Left kidney (tissue), 2 donors: Measurements from ENCODE around the gene HOXA3. TPM values are rescaled to one million over a fixed set of nuclear protein-coding genes. Genes with fewer than 3 reads are reported as not detected.
A peak's percentile ranks its signal among the peaks of the same experiment; 100 is the strongest.

Experiments
- DNase-seq: peaks from one replicate; pipeline ENCODE4 v3.0.0-alpha.2; 2013
- polyA plus RNA-seq: library from polyadenylated mRNA; unstranded; fragments of 120-200 nt; gene quantifications from one replicate; pipeline ENCODE4 v1.2.1, GENCODE V29; 2013; ENCODE audit not compliant: insufficient read length

The HOXA3 gene
- polyA plus RNA-seq, 1 donor: 47.9 TPM

DNA sequence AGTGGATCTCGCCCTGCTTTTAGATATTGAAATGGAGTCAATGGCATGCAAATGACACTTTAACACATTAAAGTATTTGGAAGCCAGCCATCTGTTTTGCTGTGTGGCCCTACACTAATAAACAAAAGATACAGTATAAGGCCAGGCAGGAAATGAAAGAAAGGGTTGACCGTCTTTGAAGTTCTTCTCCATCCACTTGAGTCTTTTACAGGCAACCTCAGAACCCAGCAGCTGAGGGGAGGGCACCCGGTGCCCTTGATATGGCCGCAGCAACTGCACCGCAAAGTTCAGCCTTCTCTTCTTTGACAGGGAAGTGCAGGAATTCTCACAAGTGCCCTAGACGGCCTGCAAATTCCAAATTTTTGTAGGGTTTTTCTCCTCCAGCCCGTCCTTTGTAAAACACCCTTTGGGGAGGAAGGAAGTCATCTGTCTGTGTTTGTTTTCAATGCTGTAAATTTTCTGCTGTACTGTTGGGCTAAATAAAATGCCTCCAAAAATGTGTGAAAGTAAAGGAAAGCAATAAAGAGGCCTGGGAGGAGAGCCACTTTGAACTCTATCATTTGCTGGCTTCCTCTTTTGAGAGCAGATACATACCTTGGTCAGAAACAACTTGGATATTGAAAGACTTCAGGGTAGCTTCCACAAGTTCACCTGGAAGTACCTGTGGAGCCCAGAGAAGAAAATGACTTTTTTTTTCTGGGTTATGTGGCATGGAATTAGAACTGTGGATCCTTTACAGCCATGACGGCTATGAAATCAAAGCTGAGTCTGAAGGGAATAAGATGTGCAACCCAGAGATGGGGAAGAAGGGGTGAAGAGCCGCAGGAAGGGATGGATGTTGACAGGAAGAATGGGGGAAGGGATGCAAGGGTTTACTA, 60.2 kb downstream of the HOXA3 start:
- peak; percentile 61 for DNase-seq

DNA sequence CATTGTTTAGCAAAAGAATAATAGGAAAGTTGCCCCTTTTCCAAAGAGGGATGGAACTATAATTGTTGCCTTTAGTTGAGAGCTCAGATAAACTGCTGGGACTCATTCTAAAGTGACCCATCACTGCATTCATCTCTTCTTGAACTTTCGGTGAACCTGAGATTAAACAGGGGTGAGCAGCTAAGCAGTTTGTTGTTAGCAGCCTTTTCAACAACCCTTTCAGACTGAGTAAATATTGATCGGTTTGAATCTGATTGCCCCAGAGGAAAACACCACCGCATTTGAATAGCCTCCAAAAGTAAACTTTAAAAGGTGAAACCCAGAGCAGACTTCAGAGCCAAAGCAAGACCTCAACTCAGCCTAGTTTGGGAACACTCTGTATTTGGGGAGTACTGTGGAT, 61.3 kb downstream of the HOXA3 start:
- no peak for DNase-seq

DNA sequence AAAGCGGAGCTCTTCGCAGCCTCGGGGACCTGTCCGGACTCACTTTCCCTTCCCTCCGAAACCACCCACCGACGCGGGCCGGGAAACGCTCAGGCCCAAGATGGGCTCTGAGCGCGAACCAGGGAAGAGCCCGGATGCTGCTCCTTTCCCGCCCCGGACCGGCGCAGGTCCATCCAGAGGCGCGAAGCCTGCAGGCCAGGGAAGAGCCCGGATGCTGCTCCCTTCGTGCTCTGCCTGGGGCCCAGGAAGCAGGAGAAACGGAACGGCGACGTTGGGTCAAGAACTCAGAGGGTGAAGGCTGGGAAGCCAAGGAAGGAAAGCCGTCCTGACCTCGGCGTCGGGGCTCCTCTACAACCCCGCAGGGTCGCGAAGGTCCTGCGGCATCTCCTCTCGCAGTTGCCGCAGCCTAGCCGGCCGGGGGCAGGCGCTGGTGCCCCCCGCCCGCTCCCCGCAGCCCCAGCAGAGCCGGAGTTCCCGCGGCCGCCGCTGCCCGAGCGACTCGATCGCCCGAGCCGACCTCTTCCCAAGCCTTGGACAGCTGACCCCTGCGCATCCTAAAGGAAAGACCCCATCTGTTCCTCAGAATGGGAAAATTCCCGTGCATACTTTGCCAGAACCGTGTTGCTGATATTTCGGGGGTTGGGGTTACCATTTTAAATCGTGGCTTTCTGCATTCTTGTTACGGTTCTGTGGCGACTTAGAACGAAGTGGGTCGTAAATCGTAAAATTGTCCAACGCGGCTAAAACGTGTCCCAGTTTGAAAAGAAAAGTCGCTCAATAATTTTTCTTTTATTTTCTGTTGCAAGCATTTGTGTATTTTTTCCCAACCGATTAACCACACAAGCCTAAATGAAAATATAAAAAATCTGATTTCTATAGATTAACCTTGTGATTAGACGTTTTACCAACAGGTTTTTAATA, 64.1 kb downstream of the HOXA3 start:
- DNase-seq: no peak

DNA sequence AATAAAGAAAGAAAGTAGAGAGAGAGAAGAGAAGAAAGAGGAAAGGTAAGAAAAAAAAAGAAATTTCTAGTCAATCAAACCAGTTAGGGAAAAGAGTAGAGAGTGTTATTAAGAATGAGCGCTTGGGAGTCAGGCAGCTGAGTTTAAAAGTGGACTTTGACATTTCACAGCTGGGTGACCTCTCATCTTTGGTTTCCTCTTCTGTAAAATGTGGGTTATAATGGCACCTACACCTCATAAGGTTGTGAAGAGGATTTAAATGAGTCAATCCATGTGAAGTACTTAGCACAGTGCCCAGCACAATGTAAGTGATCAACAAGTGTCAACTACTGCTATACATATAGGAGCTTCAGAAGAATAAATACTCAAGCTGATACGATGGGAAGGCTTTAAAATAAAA, 68.7 kb downstream of the HOXA3 start:
- DNase-seq: no peak

DNA sequence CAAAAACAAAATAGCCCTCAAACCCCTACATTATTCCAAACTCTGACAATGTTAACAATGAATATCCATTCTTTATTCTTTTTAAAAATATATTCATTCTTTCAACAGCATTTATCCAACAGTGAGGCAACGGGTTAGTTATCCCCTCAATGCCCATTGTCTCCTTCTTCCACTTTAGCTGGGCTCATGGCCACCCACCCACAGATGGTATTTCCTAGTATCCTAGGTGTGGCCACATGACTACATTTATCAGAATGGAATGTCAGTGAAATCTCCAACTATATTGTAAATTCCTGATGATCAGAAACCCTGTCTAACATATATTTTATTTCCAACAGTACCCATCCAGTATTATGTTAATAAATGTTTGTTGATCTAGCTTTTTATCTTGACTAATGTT, 70.2 kb downstream of the HOXA3 start:
- DNase-seq: no peak

DNA sequence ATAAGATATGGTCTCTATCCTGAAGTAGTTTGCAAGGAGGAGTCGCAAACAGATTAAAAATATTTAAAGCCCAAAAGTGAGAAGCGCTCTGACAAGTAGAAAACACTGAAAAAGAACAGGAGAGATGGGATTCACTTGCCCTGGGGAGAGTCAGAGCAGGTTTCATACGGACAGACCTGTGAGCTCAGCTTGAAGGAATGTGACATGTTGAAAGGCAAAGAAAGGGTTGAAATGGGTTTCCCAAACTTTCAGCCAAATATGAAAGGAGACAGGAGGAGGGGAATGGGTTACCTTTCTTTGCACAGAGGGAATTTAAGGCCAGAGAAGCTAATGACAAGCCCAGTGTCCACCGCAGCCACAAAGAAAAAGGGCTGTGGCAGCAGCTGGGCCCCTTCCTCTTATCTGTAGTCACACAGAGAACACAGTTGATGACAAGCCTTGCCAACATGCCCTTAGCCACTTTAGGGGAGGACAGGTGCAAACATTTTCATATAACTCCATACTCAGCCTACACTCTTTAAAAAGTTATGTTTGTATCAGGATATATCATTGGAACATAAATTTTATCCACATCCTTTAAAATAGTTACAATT, 71.4 kb downstream of the HOXA3 start:
- no peak for DNase-seq

DNA sequence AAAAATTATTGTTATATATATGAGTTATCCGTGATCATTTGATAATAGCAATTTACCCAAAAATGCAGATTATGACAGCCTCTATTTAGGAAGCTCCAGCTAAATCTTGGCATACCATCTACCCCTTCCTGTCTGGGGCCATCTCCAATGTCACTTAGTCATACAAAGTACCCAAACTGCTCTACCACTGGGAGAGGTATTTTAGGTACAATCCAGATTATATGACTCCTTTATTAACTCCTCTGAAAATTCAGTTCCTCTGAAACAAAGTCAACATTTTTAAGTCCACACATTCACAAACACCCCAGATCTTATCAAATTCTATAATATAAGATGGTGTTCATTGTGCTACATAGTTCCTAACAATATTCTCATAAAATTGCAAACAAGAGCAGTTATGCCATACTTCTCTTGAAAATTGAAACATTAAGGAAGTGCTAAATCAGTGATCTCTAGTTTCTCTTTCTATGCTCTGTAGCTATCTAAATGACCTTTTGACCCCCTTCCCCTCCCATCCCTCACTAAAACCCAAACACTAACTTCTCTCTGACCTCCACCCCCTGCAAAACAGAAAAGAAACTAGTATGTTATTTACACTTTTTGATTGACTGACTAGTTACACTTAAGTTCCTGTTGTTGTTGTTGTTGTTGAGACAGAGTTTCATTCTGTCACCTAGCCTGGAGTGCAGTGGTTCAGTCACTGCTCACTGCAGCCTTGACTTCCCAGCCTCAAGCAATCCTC, 73.0 kb downstream of the HOXA3 start:
- DNase-seq: no peak

DNA sequence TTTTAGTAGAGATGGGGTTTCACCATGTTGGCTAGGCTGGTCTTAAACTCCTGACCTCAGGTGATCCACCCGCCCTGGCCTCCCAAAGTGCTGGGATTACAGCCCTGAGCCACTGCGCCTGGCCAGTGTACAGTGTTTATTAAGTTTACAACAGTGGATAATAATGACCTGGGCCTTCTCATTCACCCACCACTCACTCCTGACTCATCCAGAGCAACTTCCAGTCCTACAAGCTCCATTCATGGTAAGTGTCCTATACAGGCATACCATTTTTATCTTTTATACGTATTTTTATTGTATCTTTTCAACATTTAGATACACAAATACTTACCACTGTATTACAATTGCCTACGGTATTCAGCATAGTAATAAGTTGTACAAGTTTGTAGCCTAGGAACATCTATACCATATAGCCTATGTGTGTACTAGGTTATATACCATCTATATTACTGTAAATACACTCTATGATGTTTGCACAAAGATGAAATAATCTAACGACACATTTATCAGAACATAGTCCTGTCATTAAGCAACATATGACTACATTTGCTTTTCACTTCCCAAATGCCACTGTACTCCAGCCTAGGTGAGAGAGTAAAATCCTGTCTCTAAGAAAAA, 73.7 kb downstream of the HOXA3 start:
- DNase-seq: no peak

DNA sequence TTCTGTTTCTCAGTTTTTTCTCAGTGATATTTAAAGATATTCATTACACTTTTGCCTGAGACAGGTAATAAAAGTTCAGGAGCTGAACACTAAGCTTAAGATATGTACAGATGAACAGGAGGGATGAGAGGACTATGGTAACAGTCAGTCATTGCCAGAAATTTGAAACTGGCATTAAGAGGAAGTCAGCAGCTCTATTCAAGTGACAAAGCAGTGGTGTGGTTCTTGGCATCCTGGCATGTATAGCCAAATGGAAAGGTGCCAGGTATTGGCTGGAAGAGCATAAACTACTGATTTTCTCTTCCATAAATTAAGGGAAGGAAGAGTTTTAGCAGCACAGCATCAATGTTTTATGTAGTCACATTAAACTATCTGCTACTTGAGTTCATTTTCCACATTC, 79.3 kb downstream of the HOXA3 start:
- DNase-seq: no peak

DNA sequence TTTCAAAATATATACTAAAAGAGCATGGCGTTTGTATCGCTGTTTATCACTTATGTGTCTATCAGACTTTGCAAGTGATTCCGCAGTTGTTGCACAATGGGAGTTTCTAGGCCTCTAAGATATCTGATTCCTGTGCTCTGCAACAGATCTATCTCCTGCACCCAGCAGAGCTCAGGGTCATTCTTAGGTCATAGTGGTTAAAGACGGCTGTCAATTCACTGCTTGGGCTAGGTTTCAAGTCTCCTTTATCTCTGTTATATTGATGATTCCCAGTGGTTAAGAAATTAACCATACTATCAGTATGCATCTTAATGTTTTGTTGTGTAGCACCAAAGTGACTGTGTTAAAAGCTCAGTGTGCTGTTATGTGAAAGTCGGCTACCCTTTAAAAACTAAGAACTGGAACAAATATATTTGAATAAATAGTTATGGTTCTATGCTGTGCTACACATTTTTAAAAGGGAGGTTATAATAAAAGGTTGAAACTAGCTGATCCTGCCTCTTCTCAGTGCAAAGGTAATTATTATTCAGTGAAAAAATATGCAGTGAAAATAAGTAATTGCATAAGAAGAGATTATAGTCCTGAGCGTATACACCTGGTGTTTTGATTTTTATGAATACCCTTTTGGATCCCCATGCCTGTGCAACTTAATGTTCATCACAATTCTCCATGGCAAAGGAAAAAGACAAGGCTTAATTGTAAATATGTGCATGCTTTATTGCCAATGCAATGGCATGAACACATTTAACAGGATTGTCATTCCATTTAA, 80.6 kb downstream of the HOXA3 start:
- DNase-seq: no peak

DNA sequence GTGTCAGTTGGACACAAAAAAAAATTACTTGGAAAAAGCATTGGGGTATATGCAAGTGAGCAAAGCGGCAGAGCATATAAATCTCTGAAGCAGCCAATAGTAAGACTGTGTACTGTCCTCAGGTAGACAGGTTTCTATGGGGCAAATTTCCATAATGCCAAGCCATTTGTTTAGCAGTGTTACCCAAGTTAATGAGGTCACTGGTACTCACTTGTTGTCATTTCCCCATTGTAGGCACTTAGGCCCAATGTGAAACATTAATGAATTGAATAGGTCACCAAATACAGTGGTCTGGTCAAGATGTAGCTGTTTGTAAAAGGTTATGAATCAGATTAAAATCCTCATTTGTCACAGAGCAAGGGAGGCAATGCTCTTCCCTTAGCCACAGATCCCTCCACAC, 84.1 kb downstream of the HOXA3 start:
- no peak for DNase-seq

DNA sequence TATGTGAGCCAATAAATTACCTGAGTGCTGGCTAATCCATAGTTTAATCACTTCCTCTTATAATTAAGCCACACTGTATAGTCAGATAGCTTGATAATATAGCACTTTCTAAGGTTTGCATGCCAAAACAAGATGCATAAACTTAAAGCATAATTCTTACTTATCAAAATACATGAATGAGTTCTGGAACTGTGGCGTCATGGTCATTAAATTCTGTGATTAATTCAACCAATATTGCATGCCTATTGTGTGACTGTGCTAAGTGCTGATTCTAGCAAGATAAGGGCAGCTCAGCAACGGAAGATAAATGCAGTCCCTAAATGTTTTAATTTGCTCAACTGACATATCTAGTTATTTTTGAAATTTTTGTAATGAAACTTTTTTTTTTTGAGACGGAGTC, 86.2 kb downstream of the HOXA3 start:
- DNase-seq: no peak

DNA sequence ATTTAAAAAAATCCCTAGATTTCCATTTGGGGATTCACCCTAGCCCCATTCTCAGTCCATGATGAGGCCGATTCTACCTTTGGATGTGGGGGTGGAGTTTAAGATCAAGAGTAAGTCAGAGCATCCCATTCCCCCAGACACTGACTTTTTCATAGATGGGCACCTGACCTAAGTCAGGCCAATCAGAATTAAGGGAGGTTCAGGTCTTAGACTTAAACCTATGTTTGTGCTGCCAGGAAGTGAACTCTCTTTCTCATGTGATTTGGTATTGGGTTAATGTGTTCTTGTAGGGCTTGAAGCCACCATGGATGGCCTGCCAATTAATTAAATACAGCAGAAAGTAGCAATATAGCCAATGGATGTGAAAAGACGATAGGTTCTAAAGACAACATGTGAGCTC, 86.7 kb downstream of the HOXA3 start:
- DNase-seq: no peak

DNA sequence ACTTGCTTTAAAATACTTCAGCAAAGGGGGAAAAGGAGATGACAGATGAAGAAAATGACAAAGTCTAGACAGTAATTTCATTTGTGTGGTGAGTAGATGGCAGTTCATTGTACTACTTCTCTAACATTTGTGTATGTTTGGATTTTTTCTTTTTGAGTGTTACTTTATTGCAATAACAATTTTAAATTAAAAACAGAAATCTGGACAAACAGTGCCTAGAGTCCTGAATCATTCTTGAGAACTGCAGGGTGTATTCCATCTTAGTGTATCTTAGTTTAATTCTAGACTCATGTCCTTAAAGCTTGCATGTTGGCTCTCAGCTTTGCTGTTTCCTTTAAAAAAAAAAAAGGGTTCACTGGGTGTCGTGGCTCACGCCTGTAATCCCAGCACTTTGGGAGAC, 87.7 kb downstream of the HOXA3 start:
- DNase-seq: no peak

DNA sequence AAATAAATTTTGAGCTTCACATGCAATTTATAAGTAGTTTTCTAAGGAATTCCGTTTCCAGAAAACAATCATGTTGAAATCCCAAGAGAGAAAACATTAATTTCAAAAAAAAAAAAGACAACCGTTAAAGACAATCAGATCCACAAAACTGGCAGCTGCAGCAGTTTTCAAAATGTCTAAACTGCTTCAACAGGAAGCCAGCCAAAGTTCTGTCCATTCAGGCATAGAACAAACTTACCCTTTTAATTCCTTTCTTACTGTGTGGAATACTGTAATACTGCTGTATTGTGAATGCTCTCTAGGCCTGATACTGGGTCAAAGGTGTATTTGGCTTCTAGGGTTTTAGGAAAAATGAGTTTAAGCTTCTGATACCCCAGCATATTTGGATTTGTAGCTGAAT, 88.2 kb downstream of the HOXA3 start:
- peak; percentile 32 for DNase-seq

DNA sequence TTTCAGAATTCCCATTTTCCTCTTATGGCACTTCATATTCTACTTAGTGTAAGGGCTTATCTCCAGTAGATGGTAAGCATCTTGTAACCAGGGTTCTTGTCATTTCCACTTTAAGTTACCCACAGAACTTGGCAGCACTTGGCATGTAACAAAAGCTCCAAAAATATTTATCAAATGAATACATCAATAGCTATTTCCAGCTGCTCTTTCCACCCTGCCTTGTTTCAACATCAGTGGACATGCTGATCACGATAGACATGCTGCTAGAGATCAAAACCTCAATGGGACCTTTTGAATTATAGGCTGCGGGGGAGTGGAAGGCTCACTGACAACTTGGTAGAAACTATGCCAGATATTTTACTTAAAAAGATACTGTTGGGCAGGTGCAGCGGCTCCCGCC, 89.4 kb downstream of the HOXA3 start:
- no peak for DNase-seq
